Stimulated activated CD8-positive, alpha-beta memory T cell treated with anti-CD3 and anti-CD28 coated beads, Interleukin-15, amount 100 ng/mL, for 48 hours (primary cell): Measurements from ENCODE around the gene MPHOSPH9.
"Not testable (repeated sequence)": the region's sequence is repeated elsewhere in the genome, so short reads cannot be mapped to it uniquely, and the experiment has no call there.

Source experiments
- DNase-seq, 2 donors: peaks; one replicate each; pipeline ENCODE4 v3.0.0-alpha.2; 2020; ENCODE audit warnings: low read depth in 2 of 2

The MPHOSPH9 gene

GRCh38 chr12:123227581-123228258 lies 5.2 kb downstream of the MPHOSPH9 start:
- DNase-seq = no peak

GRCh38 chr12:123225443-123225842 lies 7.5 kb downstream of the MPHOSPH9 start:
- DNase-seq = no peak

GRCh38 chr12:123223241-123223668 lies 9.7 kb downstream of the MPHOSPH9 start:
- peak; percentile 47 to 59 for DNase-seq

GRCh38 chr12:123207815-123208214 lies 25.1 kb downstream of the MPHOSPH9 start:
- not testable (repeated sequence) for DNase-seq

GRCh38 chr12:123206794-123207193 lies 26.1 kb downstream of the MPHOSPH9 start:
- not testable (repeated sequence) for DNase-seq

GRCh38 chr12:123200414-123200813 lies 32.5 kb downstream of the MPHOSPH9 start:
- no peak for DNase-seq

- no peak for DNase-seq
Observed at GRCh38 chr12:123199936-123200335, 33.0 kb downstream of the MPHOSPH9 start.

GRCh38 chr12:123187637-123188036 lies 45.3 kb downstream of the MPHOSPH9 start:
- no peak for DNase-seq

- no peak for DNase-seq
Observed at GRCh38 chr12:123180171-123180570, 52.8 kb downstream of the MPHOSPH9 start.

- DNase-seq = no peak
Observed at GRCh38 chr12:123171967-123172366, 61.0 kb downstream of the MPHOSPH9 start.

GRCh38 chr12:123167329-123167728 lies 65.6 kb downstream of the MPHOSPH9 start:
- no peak for DNase-seq

GRCh38 chr12:123165537-123165936 lies 67.4 kb downstream of the MPHOSPH9 start:
- no peak for DNase-seq

GRCh38 chr12:123164710-123165261 lies 68.2 kb downstream of the MPHOSPH9 start:
- DNase-seq = no peak

- no peak for DNase-seq
Observed at GRCh38 chr12:123164222-123164621, 68.7 kb downstream of the MPHOSPH9 start.

GRCh38 chr12:123163227-123163626 lies 69.7 kb downstream of the MPHOSPH9 start:
- no peak for DNase-seq

GRCh38 chr12:123160801-123161487 lies 72.0 kb downstream of the MPHOSPH9 start:
- no peak for DNase-seq

- no peak for DNase-seq
Observed at GRCh38 chr12:123153906-123154305, 79.0 kb downstream of the MPHOSPH9 start.

- DNase-seq = no peak
Observed at GRCh38 chr12:123152833-123153232, 80.1 kb downstream of the MPHOSPH9 start.

GRCh38 chr12:123151457-123152454 lies 81.2 kb downstream of the MPHOSPH9 start:
- no peak for DNase-seq

GRCh38 chr12:123150744-123151456 lies 82.0 kb downstream of the MPHOSPH9 start, which contains the start of gene PITPNM2:
Gene PITPNM2, minus strand, starts transcription at chr12:123151090. Its CDS starts 116,500 bp downstream, at chr12:123034590.
- peak; percentile 41 to 48 for DNase-seq

GRCh38 chr12:123150275-123150743 lies 82.6 kb downstream of the MPHOSPH9 start:
- peak in 1 of 2 donors; percentile 4 for DNase-seq
